CD4-positive, alpha-beta T cell treated with Interleukin-10 for 1 hour (primary cell): ENCODE measurements around the gene UBE2J2.

Source experiments
- DNase-seq: peaks from one replicate; pipeline ENCODE4 v3.0.0-alpha.2; 2020

UBE2J2 gene

GRCh38 chr1:1279028-1279427 is 5.4 kb upstream of the UBE2J2 start:
- DNase-seq: no peak

- DNase-seq: no peak
Observed at GRCh38 chr1:1278620-1279019, 5.0 kb upstream of the UBE2J2 start.

DNA sequence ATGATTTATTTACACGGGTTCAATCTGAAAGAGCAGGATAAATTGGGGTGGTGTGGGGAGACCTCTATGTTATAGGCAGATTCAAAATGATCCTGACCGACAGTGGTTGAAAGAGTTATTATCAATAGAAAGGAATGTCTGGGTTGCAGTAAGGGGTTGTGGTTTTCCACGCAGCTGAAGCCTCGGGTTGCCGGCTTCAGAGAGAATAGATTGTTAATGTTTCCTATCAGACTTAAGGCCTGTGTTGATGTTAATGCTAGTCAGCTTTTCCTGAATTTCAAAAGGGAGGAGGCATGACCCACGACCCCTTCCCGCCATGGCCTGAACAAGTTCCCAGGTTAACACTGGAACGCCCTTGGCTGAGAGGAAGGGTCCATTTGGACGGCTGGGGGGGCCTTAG is 2.2 kb upstream of the UBE2J2 start:
- no peak for DNase-seq

DNA sequence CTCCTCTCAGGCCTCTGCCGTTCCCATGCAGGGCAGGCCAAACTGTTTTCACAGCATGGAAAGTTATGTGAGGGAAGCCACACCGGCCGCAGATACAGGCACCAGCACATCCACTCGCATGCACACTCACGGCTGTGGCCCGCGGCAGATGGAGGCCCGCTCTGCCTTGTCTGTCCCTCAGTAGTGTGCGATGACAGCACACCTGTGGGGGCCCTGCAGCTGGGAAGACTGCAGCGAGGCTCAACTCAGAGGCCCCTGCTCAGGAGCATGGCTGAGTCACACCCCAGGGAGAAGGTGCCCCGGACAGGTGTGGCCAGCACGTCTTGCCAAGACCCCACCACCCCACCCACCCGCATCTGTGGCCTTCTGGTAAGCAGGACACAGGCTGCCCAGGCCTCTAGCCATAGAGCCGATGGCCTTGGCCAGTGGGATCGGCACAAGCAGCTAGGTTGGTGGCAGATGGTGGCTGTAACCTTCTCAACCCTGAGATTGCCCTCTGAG is 1.3 kb upstream of the UBE2J2 start:
- no peak for DNase-seq

- DNase-seq: no peak
Observed at GRCh38 chr1:1274299-1274930, 761 bp upstream of the UBE2J2 start.

- no peak for DNase-seq
Observed at GRCh38 chr1:1273209-1273511, 494 bp downstream of the UBE2J2 start.

- DNase-seq: no peak
Observed at GRCh38 chr1:1272341-1273208, 1.1 kb downstream of the UBE2J2 start.

GRCh38 chr1:1270813-1271212 is 2.8 kb downstream of the UBE2J2 start:
- DNase-seq: no peak

GRCh38 chr1:1268284-1268682 is 5.4 kb downstream of the UBE2J2 start:
- DNase-seq: no peak

GRCh38 chr1:1267488-1268283 is 6.0 kb downstream of the UBE2J2 start:
- DNase-seq: no peak

GRCh38 chr1:1264868-1265272 is 8.8 kb downstream of the UBE2J2 start:
- no peak for DNase-seq

DNA sequence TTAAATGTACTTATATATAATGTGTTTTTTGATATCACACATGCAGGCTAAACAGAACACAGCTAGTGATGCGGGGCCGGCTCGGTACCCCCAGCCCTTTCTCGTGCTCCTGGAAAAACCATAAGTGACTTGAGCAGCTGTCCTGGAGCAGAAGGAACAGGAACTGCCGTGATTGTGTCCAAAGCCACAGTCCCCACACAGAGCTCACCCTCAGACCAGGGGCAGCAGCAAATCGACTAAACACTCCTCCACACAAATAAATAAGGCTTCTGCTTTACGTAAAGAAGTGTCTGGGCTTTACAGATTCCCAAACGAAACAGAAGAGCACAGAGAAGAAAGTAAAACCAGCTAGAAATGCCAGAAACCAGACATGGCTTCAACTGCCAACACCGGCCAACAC is 9.6 kb downstream of the UBE2J2 start:
- DNase-seq: no peak

DNA sequence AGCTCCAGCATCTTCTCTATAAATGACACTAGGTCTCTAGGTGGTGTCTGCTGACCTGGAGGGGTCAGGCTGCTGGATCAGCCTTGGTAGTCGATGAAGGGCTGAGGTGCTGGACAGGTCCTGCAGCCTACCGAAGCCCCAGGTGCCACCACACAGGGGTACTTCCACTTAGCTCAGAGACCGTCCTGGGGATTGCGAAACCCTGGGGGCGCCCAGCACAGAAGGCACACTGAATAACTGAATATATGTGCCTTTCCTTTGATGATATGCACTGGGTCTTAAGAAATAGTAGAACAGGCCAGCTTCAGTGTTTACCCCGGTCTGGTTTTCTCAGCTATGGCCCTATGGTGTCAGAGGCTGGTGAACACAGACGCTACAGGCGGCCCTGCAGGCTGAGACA is 10.9 kb downstream of the UBE2J2 start:
- no peak for DNase-seq

DNA sequence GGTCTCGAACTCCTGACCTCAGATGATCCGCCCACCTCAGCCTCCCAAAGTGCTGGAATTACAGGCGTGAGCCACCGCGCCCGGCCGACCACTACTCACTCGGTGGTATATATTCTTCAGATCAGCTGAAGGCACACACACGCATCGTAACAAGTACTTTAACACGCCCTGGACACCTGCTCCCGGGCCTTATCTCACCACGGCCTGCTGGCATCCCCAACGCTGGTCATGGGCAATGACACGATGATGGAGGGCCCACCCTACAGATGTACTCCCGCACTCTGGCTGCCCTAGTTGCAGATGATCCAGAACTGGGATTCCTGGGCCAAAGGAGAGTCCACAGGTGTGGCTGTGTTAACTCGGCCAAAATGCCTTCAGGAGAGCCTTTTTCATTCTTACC is 11.6 kb downstream of the UBE2J2 start:
- no peak for DNase-seq

GRCh38 chr1:1260843-1261560 is 12.7 kb downstream of the UBE2J2 start:
- no peak for DNase-seq

DNA sequence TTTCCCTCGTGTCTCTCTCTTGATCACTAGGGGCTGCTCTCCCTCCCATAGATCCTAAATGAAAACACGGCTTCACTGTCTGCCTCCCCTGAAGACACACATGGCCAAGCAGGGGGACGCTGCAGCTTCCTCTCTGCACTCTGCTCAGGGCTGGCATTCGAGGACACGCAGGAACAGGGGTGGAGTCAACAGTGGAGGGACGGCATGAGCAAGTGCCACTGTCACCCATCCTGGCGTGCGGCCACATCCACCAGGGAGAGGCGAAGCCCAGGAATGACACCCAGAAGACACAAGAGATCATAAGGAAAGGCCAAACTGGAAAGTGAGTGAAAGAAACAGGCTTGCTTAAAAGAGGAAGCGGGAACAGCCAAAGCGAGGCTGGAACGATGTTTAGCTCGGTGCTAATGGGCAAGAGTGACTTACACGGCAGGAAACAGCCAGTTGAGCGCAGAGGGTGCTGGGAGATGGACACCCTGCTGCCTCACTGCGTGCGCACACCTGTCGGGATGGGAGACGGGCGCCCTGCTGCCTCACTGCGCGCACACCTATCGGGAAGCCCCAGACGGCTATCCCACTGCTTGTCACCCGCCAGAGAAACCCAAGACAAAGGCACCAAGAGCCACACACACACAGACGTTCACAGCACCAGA is 13.6 kb downstream of the UBE2J2 start:
- DNase-seq: no peak

DNA sequence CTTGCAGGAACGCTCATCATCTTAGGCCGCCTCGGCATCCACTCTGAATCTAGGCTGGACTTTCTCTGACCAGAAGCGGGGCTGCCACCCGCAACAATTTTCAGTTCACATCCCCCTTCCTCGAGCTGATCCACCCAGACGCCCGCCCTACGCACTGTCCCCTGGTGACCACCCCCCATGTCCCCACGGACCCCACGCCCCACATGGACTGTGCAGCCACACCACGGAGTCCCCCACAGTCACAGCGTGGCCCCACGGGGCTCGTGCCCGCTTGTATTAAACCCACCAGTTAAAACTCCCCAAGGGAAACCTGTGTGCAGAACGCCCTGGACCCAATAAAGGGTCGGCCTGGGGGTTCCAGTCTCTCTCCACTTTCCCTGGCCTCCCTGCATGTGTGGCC is 14.1 kb downstream of the UBE2J2 start:
- no peak for DNase-seq

DNA sequence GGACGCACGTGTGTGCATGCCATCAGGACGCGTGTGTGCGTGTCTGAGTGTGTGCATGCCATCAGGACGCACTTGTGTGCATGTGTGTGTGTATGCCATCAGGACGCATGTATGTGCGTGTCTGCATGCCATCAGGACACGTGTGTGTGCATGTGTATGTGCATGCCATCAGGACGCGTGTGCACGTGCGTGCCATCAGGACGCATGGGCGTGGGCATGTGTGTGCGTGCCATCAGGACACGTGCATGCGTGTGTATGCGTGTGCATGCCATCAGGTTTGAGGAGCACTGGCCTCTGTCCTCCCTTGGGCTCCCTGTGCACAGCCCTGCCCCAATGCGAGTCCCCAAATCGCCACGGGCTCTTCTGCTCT is 14.6 kb downstream of the UBE2J2 start:
- no peak for DNase-seq

DNA sequence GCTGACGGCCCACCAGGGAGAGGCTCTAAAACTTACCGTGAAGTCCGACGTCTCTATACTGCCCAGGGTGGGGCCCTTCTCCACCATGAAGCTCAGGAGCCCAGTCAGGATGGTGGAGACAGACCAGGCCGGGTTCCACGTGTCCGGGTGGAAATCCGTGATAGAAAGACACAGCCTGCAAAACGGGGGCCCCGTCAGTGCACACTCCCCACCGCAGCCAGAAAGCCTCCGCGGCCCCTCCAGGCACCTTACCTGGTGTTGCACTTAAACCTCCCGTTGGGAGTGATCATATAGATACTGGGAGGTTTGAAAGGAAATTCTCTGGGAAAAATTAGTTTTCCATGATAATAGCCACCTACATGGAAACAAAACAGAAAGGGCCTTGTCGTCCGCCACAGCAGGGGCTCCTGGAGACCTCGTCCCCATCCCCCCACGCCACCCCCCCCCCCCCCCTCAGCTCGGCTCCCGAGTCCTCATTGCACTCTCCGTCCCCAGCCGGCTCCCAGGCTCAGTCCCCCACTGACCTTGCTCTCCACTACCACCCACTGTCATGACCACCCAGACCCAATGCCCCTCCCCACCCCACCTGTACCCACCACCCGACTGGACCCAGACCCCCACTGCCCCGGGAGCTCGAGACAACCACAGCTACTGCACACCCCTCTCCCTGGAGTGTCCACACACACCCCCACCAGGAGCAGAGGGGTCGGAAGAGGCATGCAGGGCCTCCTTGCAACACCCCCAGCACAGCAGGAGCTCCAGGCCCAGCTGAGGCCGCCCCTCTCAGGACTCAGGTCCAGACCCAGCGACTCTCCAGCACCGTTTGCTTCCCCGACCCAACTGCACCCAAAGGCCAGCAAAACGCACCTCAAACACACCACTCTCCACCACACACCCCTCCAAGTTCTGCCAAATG is 16.4 kb downstream of the UBE2J2 start:
- DNase-seq: no peak

GRCh38 chr1:1255611-1256010 is 18.0 kb downstream of the UBE2J2 start:
- DNase-seq: no peak

DNA sequence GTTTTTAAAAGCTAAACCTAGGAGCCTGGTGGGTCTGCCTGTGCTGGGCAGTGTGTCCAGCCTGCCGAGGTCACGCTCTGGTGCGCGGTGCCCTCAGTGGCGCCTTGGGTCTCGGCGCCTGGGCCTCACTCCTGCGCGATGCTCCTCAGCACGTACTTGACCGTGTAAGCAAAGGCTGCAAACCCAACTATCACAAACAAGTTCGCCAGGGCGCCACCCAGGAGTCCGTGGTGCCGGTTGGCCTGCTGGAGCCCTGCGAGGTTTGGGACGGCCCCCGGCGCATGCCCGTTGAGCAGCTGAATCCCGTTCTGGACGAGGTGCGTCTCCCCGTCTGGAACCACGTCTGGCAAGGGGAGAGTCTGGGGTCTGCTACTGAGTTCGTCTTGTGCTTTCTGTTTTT is 18.6 kb downstream of the UBE2J2 start:
- no peak for DNase-seq

DNA sequence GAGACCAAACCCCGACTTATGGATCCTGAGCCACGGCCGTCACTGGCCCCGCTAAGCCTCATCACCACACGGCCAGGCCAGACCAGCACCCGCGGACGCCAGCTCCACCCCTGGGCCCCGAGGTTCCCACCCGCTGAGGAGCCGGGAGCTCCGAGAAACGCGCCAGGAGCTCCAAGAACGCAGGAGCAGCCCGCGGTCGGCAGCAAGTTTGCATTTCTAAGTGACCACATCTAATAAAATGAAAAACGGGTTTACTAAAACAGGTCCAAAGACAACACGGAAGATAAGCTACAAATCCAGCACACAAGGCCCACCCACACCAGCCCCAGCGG is 19.0 kb downstream of the UBE2J2 start:
- no peak for DNase-seq
